OCI-LY1 (cell line): ENCODE results near the gene ADK.

Source experiments
- EZH2 ChIP-seq: fragments of 200-600 bp; sonication (generic), shearing (Covaris generic); IDR thresholded peaks from 2 replicates; pipeline ENCODE4 v1.8.0; 2017; ENCODE audit warnings: borderline replicate concordance, mixed run types, mild to moderate bottlenecking, antibody characterized with exemption, low read length, moderate library complexity, mixed read lengths
- TF ChIP-seq, protein P1 (sequence below): fragments of 200-600 bp; sonication (generic), shearing (Covaris generic); IDR thresholded peaks from 2 replicates; pipeline ENCODE4 v1.5.1; 2017; ENCODE audit warnings: mild to moderate bottlenecking, antibody characterized with exemption, low read length, moderate library complexity, mixed read lengths

DNA sequence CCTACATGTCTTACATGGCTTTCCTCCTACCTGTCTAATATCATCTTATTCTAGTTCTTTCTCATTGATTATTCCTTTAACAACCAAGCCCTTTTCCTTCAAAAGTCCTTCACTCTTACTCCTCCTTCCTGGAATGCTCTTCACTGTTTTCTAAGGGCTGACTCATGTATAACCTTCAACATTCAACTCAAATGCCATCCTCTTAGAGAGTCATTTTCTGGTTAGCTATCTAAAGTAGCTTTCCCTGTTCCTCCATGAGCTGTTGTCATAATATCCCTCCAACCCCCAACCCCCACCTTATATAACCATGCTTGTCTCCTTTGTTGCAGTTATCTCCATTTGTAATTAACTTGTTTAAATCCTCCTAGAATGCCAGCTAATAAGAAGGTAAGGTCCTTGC lies 286.8 kb downstream of the ADK start:
- TF ChIP-seq, protein P1, sequence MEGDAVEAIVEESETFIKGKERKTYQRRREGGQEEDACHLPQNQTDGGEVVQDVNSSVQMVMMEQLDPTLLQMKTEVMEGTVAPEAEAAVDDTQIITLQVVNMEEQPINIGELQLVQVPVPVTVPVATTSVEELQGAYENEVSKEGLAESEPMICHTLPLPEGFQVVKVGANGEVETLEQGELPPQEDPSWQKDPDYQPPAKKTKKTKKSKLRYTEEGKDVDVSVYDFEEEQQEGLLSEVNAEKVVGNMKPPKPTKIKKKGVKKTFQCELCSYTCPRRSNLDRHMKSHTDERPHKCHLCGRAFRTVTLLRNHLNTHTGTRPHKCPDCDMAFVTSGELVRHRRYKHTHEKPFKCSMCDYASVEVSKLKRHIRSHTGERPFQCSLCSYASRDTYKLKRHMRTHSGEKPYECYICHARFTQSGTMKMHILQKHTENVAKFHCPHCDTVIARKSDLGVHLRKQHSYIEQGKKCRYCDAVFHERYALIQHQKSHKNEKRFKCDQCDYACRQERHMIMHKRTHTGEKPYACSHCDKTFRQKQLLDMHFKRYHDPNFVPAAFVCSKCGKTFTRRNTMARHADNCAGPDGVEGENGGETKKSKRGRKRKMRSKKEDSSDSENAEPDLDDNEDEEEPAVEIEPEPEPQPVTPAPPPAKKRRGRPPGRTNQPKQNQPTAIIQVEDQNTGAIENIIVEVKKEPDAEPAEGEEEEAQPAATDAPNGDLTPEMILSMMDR, result no peak
- TF ChIP-seq EZH2, result no peak
